MCF 10A (cell line): ENCODE data around the gene TP53AIP1. TPM values are rescaled to one million over a fixed set of nuclear protein-coding genes. Genes with fewer than 3 reads are reported as not detected.
A peak's percentile ranks its signal among the peaks of the same experiment; 100 is the strongest.

Experiments
- Bru-seq: library from RNA; stranded (reverse); fragments of 400-500 nt; gene quantifications from one replicate; lab custom pipeline; 2021; lab: Mats Ljungman, UMichigan
- BruChase-seq, 2 experiments: library from RNA; stranded (reverse); fragments of 400-500 nt; gene quantifications; one replicate each; lab custom pipeline; 2021; lab: Mats Ljungman, UMichigan
- BruUV-seq: library from RNA; stranded (reverse); fragments of 400-500 nt; replicated peaks from 2 replicates; lab custom pipeline; 2021; lab: Mats Ljungman, UMichigan
- CTCF ChIA-PET: fragments of 300-600 bp; sonication (Branson Sonifier 250); formaldehyde crosslinking; extraction: SDS; loops from one replicate; lab custom pipeline; 2021; ENCODE audit warnings: antibody characterized with exemption, inconsistent platforms; lab: Yijun Ruan, JAX
- POLR2A ChIA-PET: fragments of 300-600, 350-650 bp; sonication (Branson Sonifier 250); formaldehyde crosslinking; extraction: SDS; loops from one replicate; lab custom pipeline; 2020; ENCODE audit warnings: antibody characterized with exemption, inconsistent platforms; lab: Yijun Ruan, JAX
- DNase-seq: peaks from one replicate; pipeline ENCODE4 v3.0.0-alpha.2; 2018; ENCODE audit not compliant: unreplicated experiment
- H3K27ac Mint-ChIP-seq: one replicate; pipeline ENCODE4 v1.8.0; 2022; ENCODE audit warnings: mild to moderate bottlenecking, low read depth, mixed read lengths; ENCODE audit not compliant: unreplicated experiment
- H3K27me3 Mint-ChIP-seq: one replicate; pipeline ENCODE4 v1.8.0; 2022; ENCODE audit warnings: mixed read lengths; ENCODE audit not compliant: insufficient read depth, unreplicated experiment
- H3K36me3 Mint-ChIP-seq: one replicate; pipeline ENCODE4 v1.8.0; 2022; ENCODE audit warnings: mild to moderate bottlenecking, moderate library complexity, mixed read lengths; ENCODE audit not compliant: insufficient read depth, unreplicated experiment
- H3K4me1 Mint-ChIP-seq: one replicate; pipeline ENCODE4 v1.8.0; 2022; ENCODE audit warnings: mixed read lengths; ENCODE audit not compliant: insufficient read depth, unreplicated experiment
- H3K4me3 Mint-ChIP-seq: one replicate; pipeline ENCODE4 v1.8.0; 2022; ENCODE audit warnings: mild to moderate bottlenecking, moderate library complexity, mixed read lengths; ENCODE audit not compliant: unreplicated experiment
- H3K9me3 Mint-ChIP-seq: one replicate; pipeline ENCODE4 v1.8.0; 2022; ENCODE audit warnings: mixed read lengths; ENCODE audit not compliant: unreplicated experiment
- intact Hi-C: fragments of 100-400 bp; cut with micrococcal nuclease; formaldehyde crosslinking; loops from 2 replicates; pipeline ENCODE4 v1.14.1; 2022
- long read RNA-seq: library from polyadenylated mRNA; stranded (forward); transcript quantifications from one replicate; pipeline ENCODE4 v2.0.0, GENCODE V29; 2022
- total RNA-seq: library from RNA; stranded (reverse); gene quantifications from 2 replicates; pipeline ENCODE4 v1.2.3, GENCODE V29; 2022
- TF ChIP-seq, protein P1 (sequence below): fragments of 200-600 bp; IDR thresholded peaks from one replicate; pipeline ENCODE4 v1.8.0; 2022; ENCODE audit warnings: antibody characterized with exemption, mild to moderate bottlenecking; ENCODE audit not compliant: unreplicated experiment

Gene TP53AIP1, protein sequence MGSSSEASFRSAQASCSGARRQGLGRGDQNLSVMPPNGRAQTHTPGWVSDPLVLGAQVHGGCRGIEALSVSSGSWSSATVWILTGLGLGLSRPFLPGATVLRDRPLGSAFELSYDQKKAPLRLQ
- 4.5 and 5.8 TPM in 2 replicates for total RNA-seq
- Bru-seq, nascent RNA = percentile 73 among the genes with signal in this experiment
- percentile 92 among the genes with signal in this experiment for BruChase-seq, experiment 1, labeled RNA remaining after a 6-hour chase
- BruChase-seq, experiment 2, labeled RNA remaining after a 2-hour chase = percentile 90 among the genes with signal in this experiment
- long read RNA-seq, partial matches to known transcripts = 0 of 1 reads
- long read RNA-seq, other reads (novel, unspliced or antisense) = 1 of 1 reads

DNA sequence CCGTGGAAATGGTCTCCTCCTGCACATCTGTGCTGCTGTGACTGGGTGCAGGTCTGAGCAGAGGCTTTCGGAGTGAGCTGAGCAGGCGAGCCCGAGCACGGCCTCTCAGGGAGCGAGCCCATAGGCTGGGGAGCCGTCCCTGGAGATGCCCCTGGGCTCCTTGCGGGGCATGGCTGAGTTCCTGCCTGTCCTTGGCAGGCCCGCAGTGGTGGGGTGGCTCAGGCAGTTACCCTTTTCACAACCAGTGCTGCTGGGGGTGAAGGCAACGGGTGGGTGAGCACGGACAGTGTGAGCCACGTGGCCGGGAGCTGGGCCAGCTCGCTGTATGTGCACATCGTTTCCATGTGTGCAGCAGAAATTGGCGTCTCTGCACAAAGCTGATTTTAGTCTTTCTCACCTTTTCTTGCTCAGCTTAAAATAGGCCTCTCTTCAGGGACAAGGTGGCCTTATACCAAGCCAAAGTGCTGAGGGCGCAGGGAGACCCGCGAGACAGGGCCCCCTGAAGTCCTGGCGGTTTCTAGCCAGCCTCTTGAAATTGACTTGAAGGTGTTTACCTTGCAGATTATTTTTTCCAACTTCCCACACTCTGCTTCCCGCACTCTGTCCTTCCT lies at the start of gene TP53AIP1:
TP53AIP1 (minus strand) TSS at position 55 of the 611 bp plus-strand sequence. CDS start 5,053 bp downstream, outside the sequence.
- TF ChIP-seq, protein P1, sequence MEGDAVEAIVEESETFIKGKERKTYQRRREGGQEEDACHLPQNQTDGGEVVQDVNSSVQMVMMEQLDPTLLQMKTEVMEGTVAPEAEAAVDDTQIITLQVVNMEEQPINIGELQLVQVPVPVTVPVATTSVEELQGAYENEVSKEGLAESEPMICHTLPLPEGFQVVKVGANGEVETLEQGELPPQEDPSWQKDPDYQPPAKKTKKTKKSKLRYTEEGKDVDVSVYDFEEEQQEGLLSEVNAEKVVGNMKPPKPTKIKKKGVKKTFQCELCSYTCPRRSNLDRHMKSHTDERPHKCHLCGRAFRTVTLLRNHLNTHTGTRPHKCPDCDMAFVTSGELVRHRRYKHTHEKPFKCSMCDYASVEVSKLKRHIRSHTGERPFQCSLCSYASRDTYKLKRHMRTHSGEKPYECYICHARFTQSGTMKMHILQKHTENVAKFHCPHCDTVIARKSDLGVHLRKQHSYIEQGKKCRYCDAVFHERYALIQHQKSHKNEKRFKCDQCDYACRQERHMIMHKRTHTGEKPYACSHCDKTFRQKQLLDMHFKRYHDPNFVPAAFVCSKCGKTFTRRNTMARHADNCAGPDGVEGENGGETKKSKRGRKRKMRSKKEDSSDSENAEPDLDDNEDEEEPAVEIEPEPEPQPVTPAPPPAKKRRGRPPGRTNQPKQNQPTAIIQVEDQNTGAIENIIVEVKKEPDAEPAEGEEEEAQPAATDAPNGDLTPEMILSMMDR = no peak
- BruUV-seq = no TSS peak
- no peak for DNase-seq
- Mint-ChIP-seq H3K9me3 (no peaks in the 10 kb centered on the region), H3K27me3 (no peaks in the 10 kb centered on the region), H3K4me1 (peaks cover 22% of the 10 kb centered on the region), H3K27ac (peak within 1 kb of the TSS; percentile 86), H3K36me3 (no peaks in the 10 kb centered on the region), H3K4me3 (no peak within 1 kb of the TSS)
- intact Hi-C loops = no loop called here
- ChIA-PET POLR2A (interaction anchor here (1.1 kb wide), 1 partner anchor 34 kb away, joined by 4 read pairs; no protein-coding TSS in a partner anchor), CTCF (interaction anchor here (0.6 to 26.7 kb wide), 3 partner anchors 13 to 80 kb away, joined by 3 to 598 read pairs (median 66); partner anchors contain the start of gene KCNJ5)

DNA sequence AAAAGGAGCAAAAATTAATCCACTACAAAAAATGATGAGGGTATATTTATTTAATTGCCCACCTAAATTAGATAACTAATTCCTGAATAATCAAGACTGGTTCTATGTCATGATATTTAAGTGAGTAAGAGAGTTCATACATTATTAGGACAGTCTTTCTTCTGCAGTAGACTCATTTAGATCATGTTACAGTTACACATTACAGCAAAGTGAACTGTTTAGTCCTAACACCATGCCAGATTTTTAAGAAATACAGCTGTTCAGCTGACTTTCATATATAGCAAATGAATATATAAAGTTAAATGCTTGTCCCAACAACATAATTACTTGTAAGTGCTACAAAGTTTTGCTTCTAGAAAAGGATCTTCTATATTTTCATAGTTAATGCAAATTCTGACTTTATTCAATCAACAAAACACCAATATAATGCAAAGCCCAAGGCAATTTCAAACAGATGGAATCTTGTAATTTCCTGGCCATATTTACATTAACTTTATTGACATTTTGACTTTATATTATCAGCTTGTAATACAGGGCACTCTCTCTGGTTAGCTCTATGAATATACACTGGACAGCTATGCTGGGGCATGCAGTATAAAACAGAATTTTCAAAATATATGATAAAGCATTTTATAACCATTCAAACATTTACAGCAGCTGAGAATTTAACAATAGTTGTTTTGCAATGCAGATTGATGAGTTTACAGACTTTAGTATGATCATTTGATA lies 45.7 kb upstream of the TP53AIP1 start:
- Mint-ChIP-seq H3K36me3 (peaks cover 44% of the 10 kb centered on the region), H3K4me1 (peaks cover 7% of the 10 kb centered on the region), H3K27ac (peak overlapping the region; percentile 10), H3K9me3 (no peaks in the 10 kb centered on the region), H3K27me3 (no peaks in the 10 kb centered on the region), H3K4me3 (no peak overlapping the region)
- ChIA-PET CTCF (interaction anchor here (0.6 to 0.7 kb wide), 2 partner anchors 29 to 498 kb away, joined by 3 to 4 read pairs; no protein-coding TSS in a partner anchor), POLR2A (interaction anchor here (1.1 kb wide), 1 partner anchor 467 kb away, joined by 3 read pairs; no protein-coding TSS in a partner anchor)
- BruUV-seq = no TSS peak
- no peak for DNase-seq
- intact Hi-C loops = loop anchor here (10.0 kb wide), 1 partner anchor 346 kb away; no protein-coding TSS in a partner anchor
- TF ChIP-seq, protein P1 = no peak

DNA sequence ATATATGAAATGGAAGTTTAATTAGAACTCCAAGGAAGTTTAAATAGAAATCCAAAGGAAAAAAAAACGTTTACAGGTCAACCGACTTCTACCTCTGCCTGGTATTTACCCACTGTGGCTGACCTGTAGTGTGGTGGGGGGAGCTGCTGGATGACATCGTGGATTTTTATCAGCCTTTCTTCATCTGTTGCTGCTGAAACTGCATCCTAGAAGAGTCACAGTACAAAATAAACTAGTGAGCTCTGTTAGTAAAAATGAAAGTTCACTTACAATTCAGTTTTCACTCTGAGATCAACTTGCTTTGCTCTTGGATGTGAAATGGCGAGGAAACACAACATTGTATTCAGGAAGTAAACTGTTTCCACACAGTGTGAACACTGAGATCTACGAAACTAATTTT lies 43.2 kb upstream of the TP53AIP1 start:
- POLR2A ChIA-PET = no interaction called here
- peak overlapping the region; percentile 23 for H3K27ac Mint-ChIP-seq
- no peaks in the 10 kb centered on the region for H3K9me3 Mint-ChIP-seq
- no peak for DNase-seq
- intact Hi-C loops = loop anchor here (10.0 kb wide), 1 partner anchor 349 kb away; no protein-coding TSS in a partner anchor
- BruUV-seq = no TSS peak
- no peaks in the 10 kb centered on the region for H3K4me1 Mint-ChIP-seq
- CTCF ChIA-PET = interaction anchor here (0.7 to 0.8 kb wide), 2 partner anchors 29 to 100 kb away, joined by 4 read pairs; no protein-coding TSS in a partner anchor
- no peaks in the 10 kb centered on the region for H3K27me3 Mint-ChIP-seq
- H3K4me3 Mint-ChIP-seq = no peak overlapping the region
- H3K36me3 Mint-ChIP-seq = peaks cover 52% of the 10 kb centered on the region
- TF ChIP-seq, protein P1 = no peak
